Effector memory CD4-positive, alpha-beta T cell (primary cell): ENCODE results near the gene KNOP1.

Experiments used
- DNase-seq, 3 donors: peaks; one replicate each; pipeline ENCODE4 v3.0.0-alpha.2; 2020
- H3K27ac ChIP-seq: 2 replicates; pipeline ENCODE4 v1.7.0; 2013; ENCODE audit warnings: mild to moderate bottlenecking, low read length, moderate library complexity; ENCODE audit not compliant: insufficient read depth, poor library complexity, severe bottlenecking
- H3K27me3 ChIP-seq: replicated peaks from 2 replicates; pipeline ENCODE4 v1.7.0; 2013; ENCODE audit warnings: mild to moderate bottlenecking, low read length; ENCODE audit not compliant: insufficient read depth, control insufficient read depth, poor library complexity, severe bottlenecking
- H3K36me3 ChIP-seq: 2 replicates; pipeline ENCODE4 v1.7.0; 2013; ENCODE audit warnings: mild to moderate bottlenecking, low read length, moderate library complexity; ENCODE audit not compliant: control insufficient read depth, insufficient read depth
- H3K4me1 ChIP-seq: 2 replicates; pipeline ENCODE4 v1.7.0; 2013; ENCODE audit warnings: low read length, mild to moderate bottlenecking; ENCODE audit not compliant: control insufficient read depth, insufficient read depth, poor library complexity, severe bottlenecking
- H3K4me3 ChIP-seq: 2 replicates; pipeline ENCODE4 v1.7.0; 2013; ENCODE audit warnings: low read length, low read depth, mild to moderate bottlenecking; ENCODE audit not compliant: insufficient read depth, poor library complexity, severe bottlenecking
- H3K9me3 ChIP-seq: 2 replicates; pipeline ENCODE4 v1.7.0; 2013; ENCODE audit warnings: mild to moderate bottlenecking, low read length, moderate library complexity; ENCODE audit not compliant: control insufficient read depth

KNOP1 gene

DNA sequence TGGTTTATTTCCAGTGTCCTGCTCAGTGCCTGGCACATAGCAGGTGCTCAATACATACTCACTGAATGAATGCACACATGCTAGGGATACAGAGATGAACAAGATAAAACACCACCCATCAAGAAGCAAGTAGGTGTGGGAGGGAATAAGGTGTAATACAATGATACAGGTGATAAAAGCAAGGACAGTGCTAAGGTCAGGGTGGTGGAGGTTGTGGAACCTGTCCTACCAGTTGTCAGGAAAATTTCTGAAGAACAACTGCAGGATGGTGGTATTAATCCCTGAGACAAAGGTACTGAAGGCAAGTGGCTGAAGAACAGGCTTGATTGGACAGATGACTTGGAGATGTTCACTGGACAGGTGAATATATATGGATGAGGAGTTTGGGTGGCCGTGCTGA lies 1.8 kb downstream of the KNOP1 start:
- Histone ChIP-seq H3K4me3 (no peak overlapping the region), H3K4me1 (peaks cover 4% of the 10 kb centered on the region), H3K27me3 (no peaks in the 10 kb centered on the region), H3K9me3 (no peaks in the 10 kb centered on the region), H3K27ac (no peak overlapping the region), H3K36me3 (peaks cover 23% of the 10 kb centered on the region)
- no peak for DNase-seq

DNA sequence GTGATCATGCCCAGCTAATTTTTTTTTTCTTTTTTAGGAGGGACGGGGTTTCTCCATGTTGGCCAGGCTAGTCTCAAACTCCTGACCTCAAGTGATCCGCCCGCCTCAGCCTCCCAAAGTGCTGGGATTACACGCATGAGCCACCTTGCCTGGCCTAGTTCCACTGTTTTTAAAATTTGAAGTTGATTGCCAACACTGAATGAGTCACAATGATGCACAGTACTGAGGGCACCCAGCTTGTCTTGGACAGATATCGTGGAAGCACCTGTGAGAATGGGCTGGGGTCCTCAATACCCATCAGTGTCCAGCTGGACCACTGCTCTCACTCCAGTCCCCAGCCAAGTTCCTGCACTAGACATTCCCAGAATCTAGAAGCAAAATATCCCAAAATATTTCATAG lies 2.5 kb downstream of the KNOP1 start:
- H3K4me3 ChIP-seq, result no peak overlapping the region
- peaks cover 4% of the 10 kb centered on the region for H3K4me1 ChIP-seq
- H3K36me3 ChIP-seq, result peaks cover 23% of the 10 kb centered on the region
- H3K9me3 ChIP-seq, result no peaks in the 10 kb centered on the region
- H3K27me3 ChIP-seq, result no peaks in the 10 kb centered on the region
- DNase-seq, result no peak
- H3K27ac ChIP-seq, result no peak overlapping the region

DNA sequence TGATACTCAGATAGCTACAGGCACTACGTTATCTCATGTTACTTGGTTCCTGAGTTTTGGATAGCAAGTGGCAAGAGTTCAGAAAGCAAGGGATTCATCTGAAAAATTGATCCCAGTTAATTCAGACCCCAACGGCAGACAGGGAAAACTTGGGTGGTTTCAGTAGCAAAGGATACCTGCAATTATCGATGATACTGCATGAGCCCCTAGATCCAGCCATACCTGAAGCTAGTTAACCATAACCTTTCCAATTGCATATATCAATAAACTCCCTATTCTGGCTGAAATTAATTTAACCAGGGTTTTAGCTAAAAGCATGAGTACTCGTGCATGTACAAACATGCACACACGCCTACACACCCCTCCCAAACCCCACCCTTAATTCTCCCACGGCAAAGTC lies 4.3 kb downstream of the KNOP1 start:
- peaks cover 38% of the 10 kb centered on the region for H3K36me3 ChIP-seq
- H3K4me3 ChIP-seq, result no peak overlapping the region
- no peaks in the 10 kb centered on the region for H3K9me3 ChIP-seq
- H3K27ac ChIP-seq, result no peak overlapping the region
- H3K4me1 ChIP-seq, result peaks cover 4% of the 10 kb centered on the region
- no peaks in the 10 kb centered on the region for H3K27me3 ChIP-seq
- no peak for DNase-seq

GRCh38 chr16:19712418-19713058 lies 5.5 kb downstream of the KNOP1 start:
- Histone ChIP-seq H3K36me3 (peaks cover 41% of the 10 kb centered on the region), H3K27me3 (no peaks in the 10 kb centered on the region), H3K4me3 (no peak overlapping the region), H3K27ac (no peak overlapping the region), H3K9me3 (no peaks in the 10 kb centered on the region), H3K4me1 (peaks cover 4% of the 10 kb centered on the region)
- no peak for DNase-seq

DNA sequence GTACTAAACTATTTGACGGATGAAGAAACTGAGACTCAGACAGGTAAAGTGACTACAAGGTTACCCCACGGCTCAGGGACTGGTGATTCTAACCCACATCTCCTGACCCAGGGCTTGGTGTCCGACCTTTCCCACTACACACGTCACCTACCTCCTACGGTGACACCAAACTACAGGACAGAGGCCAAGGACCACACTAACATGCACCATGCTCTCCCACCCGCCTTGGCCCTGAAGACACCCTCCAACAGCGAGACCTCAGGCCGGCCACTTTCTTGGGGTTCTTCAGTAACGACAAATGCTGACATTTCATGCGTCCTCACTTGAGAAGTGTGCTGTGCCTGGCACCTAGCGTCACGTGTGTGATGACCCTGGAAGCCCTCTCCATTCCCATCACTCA lies 6.4 kb downstream of the KNOP1 start:
- Histone ChIP-seq H3K4me1 (no peaks in the 10 kb centered on the region), H3K27ac (no peak overlapping the region), H3K4me3 (no peak overlapping the region), H3K36me3 (peaks cover 41% of the 10 kb centered on the region), H3K27me3 (no peaks in the 10 kb centered on the region), H3K9me3 (no peaks in the 10 kb centered on the region)
- DNase-seq, result no peak

DNA sequence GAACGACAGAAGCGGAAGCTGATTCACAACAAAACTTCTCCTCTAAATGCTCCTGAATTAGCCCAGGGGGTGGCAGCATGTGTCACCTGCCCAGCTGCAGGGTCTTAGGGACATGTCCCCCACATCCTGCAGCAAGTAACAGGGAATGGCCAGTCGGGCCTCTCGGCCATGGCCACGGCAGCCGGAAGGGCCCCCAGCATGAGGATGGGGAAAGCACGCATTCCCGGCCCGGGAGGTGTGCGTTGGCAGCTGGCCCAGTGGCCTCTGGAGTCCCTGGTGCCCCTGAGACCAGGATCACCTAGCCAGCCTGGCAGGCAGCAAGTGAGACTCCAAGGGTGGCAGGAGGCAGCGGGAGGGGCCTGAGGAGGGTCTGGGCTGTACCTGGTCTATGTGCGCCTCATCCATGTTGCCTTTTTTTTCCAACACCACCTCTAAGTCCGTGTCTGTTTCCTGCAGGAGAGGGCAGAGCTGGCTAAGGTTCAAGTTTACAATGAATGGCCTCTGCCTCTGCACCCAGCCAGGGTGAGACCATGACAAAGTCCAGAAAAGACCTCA lies 7.0 kb downstream of the KNOP1 start:
- Histone ChIP-seq H3K36me3 (peaks cover 44% of the 10 kb centered on the region), H3K4me1 (no peaks in the 10 kb centered on the region), H3K27ac (no peak overlapping the region), H3K4me3 (no peak overlapping the region), H3K27me3 (no peaks in the 10 kb centered on the region), H3K9me3 (no peaks in the 10 kb centered on the region)
- no peak for DNase-seq

DNA sequence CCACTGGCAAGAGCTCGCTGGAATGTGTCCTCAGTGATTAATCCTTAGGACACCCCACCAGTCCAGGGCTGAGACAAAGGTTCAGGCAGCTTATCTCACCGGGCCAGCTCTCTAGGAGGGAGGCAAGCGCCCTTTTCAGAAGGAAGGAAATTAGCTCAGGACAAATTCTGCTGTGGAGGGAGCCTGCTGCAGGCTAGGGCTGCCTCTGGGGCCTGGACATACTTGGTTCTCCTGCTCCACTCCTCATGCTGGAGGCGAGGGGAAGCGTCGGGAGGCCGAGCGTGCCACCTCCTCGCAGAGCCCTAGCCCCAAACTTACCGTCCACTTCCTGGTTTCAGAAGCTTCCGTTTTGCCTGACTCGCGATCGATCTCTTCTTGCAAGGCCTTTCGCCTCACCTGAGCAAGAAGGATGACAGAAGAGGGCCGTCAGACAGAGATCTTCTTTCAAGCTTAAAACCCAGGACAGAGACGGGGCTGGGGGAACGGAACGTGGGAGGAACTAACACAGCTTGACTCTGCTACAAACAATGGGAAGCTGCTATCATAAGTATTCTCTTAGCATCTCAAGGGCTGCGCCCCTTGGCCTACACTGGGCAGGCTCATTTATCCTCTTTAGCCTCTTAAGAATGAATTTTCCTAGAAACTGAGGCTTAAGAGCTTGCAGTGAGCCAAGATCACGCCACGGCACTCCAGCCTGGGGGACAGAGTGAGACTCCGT lies 7.7 kb downstream of the KNOP1 start:
- Histone ChIP-seq H3K4me3 (no peak overlapping the region), H3K27ac (no peak overlapping the region), H3K27me3 (no peaks in the 10 kb centered on the region), H3K9me3 (no peaks in the 10 kb centered on the region), H3K4me1 (no peaks in the 10 kb centered on the region), H3K36me3 (peaks cover 51% of the 10 kb centered on the region)
- no peak for DNase-seq

GRCh38 chr16:19709381-19710136 lies 8.5 kb downstream of the KNOP1 start:
- Histone ChIP-seq H3K27me3 (no peaks in the 10 kb centered on the region), H3K4me1 (no peaks in the 10 kb centered on the region), H3K36me3 (peaks cover 56% of the 10 kb centered on the region), H3K4me3 (no peak overlapping the region), H3K27ac (no peak overlapping the region), H3K9me3 (no peaks in the 10 kb centered on the region)
- no peak for DNase-seq

DNA sequence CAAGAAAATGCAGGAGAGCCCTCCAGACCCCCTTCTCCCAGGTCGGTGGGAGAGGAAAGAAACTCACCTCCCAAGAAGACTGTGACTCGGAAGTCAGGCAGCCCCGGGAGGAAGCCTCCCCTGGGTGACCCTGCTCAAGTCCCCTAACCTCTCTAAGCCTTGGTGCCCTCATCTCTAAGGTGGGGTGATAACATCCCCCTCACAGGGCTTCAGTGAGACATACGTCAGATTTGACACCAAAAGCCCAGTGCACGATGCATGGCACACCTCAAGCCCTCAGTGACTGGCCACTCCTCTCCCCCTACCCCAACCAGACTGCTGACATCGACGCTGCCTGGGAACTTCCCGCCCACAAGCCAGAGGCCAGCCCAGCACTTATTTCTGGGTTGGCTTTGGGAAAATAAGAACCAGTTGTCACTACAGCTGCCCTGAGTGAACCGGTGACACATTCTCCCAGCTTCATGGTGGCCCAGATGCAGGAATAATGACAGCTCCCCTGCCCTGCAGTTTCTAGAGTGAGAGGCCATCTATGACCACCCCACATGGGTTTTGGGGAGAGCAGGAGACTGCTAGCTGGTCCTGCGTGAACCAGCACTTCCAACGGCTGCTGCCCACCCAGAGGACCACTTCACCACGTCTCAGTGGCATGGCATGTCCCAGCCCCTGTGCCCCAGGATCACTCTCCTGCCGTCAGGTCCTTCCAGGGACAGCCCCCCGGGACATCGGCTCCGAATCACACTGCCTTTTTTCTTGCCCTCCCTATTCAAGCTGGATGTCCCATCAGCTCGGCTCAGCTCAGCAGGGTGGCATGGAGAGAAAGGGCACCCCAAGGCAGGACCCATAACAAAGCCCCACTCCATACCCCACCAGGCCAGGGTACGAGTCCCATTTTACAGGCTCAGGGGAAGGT lies 9.5 kb downstream of the KNOP1 start:
- Histone ChIP-seq H3K9me3 (no peaks in the 10 kb centered on the region), H3K4me1 (no peaks in the 10 kb centered on the region), H3K4me3 (no peak overlapping the region), H3K27me3 (no peaks in the 10 kb centered on the region), H3K36me3 (peaks cover 50% of the 10 kb centered on the region), H3K27ac (no peak overlapping the region)
- no peak for DNase-seq
